HG03520 (cell line): ENCODE data around the gene MPG.

Experiments
- ATAC-seq: cut with Tn5 transposase; IDR thresholded peaks from one replicate; pipeline ENCODE4 v1.9.1; 2021; ENCODE audit warnings: mild to moderate bottlenecking, moderate library complexity; ENCODE audit not compliant: unreplicated experiment

The MPG gene

GRCh38 chr16:50769-51591, 27.0 kb upstream of the MPG start:
- no peak for ATAC-seq

GRCh38 chr16:53346-54236, 24.4 kb upstream of the MPG start, which contains the start of the genes POLR3K and SNRNP25:
POLR3K (minus strand) TSS chr16:53608; CDS start chr16:53586, 22 bp downstream.
SNRNP25 (plus strand) TSS chr16:53828; CDS start chr16:54017, 189 bp downstream.
- peak; percentile 90 for ATAC-seq

- no peak for ATAC-seq
Measured at GRCh38 chr16:54237-54581, 23.8 kb upstream of the MPG start.

- no peak for ATAC-seq
Measured at GRCh38 chr16:55571-56136, 22.4 kb upstream of the MPG start.

GRCh38 chr16:56231-56927, 21.6 kb upstream of the MPG start:
- ATAC-seq, result no peak

GRCh38 chr16:57711-58110, 20.3 kb upstream of the MPG start:
- no peak for ATAC-seq

GRCh38 chr16:58491-59439, 19.3 kb upstream of the MPG start:
- no peak for ATAC-seq

GRCh38 chr16:59440-60059, 18.5 kb upstream of the MPG start:
- no peak for ATAC-seq

- ATAC-seq, result no peak
Measured at GRCh38 chr16:60166-60565, 17.9 kb upstream of the MPG start.

- ATAC-seq, result no peak
Measured at GRCh38 chr16:60929-61878, 16.8 kb upstream of the MPG start.

GRCh38 chr16:61879-62281, 16.1 kb upstream of the MPG start:
- no peak for ATAC-seq

GRCh38 chr16:62283-62967, 15.6 kb upstream of the MPG start:
- ATAC-seq, result no peak

GRCh38 chr16:62968-63391, 15.0 kb upstream of the MPG start:
- ATAC-seq, result no peak

GRCh38 chr16:63466-63865, 14.6 kb upstream of the MPG start:
- no peak for ATAC-seq

GRCh38 chr16:63998-64913, 13.8 kb upstream of the MPG start:
- ATAC-seq, result no peak

- ATAC-seq, result no peak
Measured at GRCh38 chr16:64914-65255, 13.1 kb upstream of the MPG start.

- ATAC-seq, result peak; percentile 51
Measured at GRCh38 chr16:65745-66144, 12.3 kb upstream of the MPG start.
